Forelimb muscle (tissue), 1 donor: Measurements from ENCODE around the gene NEURL4. TPM values are rescaled to one million over a fixed set of nuclear protein-coding genes. Genes with fewer than 3 reads are reported as not detected.

Source experiments
- DNase-seq: peaks from one replicate; pipeline ENCODE4 v3.0.0-alpha.2; 2013; ENCODE audit warnings: low read depth
- polyA plus RNA-seq: library from polyadenylated mRNA; unstranded; fragments of 120-200 nt; gene quantifications from one replicate; pipeline ENCODE4 v1.2.1, GENCODE V29; 2013; ENCODE audit not compliant: insufficient read length

Gene NEURL4
- polyA plus RNA-seq, 1 donor = 18.7 TPM

DNA sequence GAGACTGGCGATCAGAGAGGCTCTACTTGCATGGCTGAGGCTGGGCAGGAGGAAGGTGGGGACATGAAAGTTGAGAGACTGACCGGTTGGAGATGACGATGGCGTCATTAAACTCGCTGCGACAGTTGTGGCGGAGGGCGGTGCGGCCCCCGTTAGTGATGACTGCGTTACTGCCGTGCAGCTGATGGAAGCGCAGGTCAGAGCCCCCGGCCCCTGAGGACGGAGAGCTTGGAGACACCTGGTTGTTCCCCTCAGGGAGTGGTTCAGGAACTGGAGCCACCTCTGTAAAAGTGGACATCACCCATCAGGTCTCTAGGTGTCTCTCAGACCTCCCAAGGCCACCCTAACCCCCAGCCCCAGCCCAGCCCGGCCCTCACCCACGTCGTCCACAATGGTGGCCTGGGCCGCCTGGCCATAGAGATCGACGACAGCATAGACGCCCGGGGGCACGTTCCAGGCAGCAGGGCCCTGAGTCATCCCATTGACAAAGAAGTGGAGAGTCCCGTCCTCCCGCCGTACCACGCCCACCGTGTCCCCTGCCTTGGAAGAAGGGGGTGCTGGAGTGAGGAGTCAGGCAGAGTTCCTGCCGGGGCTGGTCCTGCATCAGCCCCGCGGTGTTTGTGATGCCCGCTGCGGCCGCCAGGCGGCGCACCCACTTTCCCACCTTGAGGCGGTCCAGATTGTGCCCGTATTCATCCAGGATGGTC lies 5.3 kb downstream of the NEURL4 start:
- DNase-seq = no peak

DNA sequence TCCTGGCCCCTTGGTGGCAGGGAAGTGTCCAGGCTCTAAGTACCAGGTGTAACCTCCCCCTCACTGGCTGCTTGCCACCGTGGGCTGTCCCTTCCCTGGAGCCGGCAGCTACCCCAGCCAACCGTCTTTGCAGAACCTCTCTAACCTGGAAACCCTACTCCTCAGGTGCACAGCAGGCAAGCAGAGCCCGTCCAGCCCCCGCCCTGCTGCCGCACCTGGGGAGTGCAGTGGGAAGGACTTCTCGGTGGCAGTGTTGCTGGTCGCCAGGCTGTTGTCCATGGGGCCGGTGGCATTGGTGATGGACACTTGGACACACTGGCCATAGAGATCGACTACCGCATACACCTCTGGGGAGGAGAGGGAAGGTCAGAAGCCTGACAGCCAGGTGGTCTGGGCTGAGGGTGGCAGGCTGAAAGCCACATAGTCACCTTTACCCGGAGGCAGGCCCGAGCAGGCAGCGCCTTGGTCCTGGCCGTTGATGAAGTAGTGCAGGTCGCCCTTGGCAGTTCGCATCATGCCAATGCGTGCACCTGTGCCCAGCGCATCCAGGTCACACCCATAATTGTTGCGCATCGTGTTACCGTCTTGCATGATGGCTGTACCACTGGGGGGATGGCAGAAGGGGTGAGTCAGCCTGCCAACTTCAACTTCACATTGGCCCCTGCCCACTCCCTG lies 6.5 kb downstream of the NEURL4 start:
- no peak for DNase-seq

DNA sequence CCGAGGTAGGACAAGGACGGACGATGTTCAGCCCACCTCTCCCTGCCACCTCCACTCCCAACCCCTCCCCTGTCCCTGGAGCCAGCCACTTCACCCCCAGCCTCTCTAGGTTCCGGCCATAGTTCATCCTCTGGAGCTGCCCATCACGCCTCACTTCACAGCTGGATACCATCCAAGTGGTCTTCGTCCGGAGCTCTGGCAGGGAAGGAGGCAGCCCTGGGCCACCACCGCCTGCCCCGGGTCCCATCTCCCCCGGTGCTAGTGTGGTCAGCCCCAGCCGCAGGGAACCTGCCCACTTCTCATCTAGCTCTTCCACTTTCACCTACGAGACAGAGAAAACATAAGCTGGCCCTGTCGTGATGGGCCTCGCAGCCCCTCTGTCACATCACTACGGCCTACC lies 7.7 kb downstream of the NEURL4 start:
- no peak for DNase-seq

DNA sequence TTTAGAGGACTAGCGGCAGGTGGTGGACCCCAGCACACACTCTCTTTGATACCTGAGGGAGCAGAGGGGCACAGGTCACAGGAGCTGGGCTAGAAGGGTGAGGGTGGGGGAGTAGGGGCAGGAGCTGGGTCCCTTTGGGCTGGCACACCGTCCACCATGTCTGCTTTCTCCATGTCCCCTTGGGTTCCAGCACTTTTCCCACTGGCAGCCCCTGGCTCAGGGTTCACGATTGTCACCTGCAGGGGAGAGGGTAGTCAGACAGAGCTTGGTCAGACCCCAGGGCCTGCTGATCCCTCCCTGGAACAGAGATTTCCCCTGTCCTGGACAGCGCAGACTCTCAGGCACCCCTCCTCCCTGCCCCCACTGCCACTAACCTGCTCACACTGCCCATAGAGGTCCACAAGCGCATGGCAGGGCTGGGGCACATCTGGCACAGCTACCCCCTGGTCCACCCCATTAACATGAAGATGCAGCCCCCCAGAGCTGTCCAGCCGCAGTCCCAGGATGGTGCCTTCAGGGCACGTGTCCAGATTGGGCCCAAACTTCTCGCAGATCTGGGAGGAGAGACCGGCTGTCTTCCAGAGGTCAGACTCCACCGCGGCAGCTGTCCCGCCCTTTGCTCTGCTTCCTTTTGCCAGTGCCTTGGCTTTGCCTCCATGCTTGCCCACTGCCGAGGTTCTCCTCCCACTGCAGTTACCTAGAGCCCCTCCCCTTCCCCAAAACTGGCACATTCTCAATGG lies 10.8 kb downstream of the NEURL4 start:
- DNase-seq = no peak

DNA sequence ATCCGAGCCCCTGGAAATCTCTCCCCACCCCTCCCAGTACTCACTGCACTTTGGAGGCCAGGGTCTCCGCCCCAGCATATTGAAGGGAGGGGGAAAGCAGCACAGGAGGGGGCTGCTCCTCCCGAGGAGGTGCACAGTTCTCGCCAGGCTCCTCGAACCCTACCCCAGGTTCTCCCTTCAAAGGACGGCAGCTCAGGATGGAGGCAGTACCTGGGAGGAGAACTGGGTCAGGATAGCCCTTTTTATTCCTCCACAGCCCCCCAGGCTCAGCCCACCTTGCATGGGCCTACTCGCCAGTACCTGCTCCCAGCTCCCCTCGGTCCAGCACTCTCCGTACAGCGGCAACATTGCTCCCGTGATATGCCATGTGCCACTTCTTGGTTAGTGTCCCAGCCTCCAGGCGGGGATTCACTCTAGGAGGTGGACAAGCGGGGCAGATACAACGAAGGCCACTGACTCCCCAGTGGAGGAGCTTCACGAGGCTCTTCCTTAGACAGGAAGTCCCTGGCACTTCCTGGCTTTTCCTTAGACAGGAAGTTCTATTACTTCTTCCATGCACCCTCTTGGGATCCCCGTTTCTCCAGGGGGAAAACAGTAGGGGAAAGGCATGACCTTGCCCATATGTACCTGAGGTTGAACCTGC lies 11.9 kb downstream of the NEURL4 start:
- DNase-seq = no peak

DNA sequence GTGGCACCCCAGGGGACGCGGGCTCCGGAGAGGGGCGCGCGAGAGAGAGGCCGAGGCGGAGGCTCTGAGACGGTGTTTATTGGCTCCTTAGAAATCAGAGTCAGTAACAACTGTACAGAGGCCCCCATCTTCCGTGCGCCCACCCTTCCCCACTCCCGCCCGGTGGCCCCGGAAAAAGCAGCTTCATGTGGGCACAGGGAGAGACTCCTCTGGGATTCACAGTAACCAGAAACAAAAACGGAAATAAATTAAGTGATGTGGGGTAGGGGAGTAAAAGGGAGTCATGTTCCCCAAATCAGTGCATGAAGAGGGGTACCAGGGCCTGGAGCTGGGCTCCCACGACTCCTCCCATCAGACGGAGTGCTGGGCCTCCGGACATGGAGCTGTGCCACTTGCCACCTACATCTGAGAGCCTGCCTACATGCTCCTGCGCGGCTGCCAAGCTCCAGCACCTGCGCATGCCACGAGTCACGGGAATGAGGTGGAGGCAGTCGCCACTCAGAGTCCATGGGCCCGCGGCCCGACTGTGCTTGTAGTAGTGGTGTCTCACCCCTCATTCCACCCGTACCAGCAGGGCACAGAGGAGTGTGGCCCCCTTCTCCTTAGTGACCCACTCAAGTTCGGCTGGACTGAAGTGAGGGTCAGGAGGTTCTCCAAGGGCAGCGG lies 13.4 kb downstream of the NEURL4 start:
- DNase-seq = no peak

DNA sequence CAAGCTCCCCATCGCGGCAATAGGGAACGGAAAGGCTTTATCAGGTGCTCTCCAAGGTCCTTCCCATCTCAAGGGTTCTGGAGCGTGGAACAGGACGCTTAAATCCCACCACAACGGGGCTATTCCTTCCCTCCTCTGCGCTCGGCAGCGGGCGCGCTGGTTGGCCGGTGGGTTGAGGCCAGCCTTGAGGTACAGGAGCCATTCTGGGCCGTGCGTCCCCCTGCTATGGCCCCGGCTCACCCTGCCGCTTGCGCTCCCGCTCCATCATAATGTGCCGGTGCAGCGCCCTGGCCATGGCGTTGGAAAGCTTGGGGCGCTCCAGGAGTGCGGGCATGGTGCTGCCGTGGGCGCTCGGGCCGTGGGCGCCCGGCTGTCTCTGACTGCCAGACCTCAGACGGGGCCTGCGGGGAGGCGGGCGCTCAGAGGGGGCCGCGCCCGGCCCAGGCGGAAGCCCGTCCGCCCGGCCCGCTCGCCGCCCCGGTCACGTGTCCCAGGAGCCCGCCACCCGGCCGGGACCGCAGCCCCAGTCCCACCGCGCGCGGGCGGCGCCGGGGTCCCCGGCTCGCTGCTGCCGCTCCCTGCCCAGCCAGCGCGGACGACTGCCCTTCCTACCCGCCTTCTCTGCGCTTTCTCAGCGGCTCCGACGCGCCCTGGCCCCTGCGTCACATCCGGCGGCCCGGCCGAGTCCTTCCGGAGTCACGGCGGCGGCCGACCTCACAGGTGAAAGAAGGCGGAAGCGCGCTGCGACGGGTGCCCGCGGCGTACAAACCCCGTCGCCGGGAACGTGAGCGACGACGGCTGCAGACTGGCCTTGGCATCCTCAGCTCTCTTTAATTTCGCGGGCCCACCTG lies 14.2 kb downstream of the NEURL4 start, which contains the start of gene GPS2:
TSS of gene GPS2 (minus strand) at position 642 of the 851 bp plus-strand sequence. CDS start at position 334, 308 bp downstream.
- no peak for DNase-seq

DNA sequence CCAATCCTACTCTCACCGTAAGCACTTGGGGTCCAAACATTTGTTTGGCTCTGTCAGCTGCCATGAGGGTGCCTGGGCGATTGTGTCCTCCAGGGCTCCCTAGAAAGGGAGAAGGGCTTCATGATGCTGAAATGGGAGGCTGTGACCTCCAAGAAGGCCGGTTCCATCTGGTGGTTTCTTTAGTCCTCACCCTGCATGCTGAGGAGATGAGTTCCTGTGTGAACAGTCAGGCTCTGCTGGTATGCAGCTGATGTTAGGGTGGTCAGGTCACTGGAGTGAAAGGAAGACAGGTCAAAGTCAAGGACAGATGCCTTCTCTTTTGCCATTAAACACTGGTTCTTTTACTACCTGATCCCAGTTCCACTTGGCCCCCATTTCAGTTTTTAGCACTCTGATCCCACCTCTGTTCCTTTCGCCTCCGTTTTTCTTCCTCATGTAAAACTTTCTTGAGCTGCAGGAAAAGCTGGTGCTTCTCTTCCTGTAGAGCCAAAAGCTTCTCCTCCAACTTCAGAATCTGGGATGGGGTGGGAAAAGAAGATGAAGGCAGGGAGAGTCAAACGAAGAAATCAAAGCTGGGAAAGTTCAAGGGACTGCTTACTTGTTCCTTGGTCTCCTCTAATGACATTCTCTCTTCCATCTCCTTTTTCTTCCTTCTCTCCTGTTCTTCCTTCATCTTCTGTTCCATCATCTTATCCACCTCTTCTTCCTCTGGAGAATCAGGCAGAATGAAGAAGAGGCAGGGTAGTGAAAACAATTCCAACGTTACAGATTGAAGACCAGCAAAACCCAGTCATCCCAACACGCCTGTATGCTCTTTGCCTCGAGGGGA lies 15.0 kb downstream of the NEURL4 start:
- no peak for DNase-seq

DNA sequence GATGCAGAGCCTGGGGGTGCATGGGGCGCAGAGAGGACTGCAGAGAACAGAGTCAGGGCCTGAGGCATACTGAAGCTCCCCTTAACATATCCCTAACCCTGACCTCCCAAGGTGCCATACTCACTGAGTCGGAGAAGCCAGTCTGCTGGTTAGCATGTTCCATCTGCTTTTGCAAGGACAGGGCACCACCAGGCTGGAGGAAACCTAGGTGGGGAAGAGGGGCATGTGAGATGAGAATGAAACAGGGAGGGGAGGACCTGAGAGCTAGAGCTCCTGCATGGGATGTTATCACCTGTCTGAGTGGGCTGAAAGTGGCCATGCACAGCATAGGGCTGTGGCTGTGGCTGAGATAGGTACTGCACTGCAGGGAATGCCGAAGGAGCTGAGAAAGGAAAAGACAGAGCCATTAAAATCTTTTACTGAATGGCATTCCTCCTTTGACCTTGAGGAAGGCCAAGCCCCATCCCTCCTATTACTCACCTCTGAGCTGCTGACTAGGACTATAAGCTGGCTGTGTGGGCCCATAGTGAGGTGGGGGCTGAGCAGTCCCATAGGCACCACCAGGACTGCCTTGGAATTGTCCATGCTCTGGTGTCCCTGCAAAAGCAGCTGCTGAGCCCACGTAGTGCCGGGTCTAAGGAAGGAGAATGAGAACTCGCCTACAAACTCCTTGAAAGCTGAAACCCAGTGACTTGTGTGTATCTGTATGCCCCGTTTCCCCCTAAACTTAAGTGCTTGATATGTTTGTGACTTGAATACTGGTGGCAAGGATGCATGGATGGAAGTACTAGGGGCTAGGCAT lies 15.8 kb downstream of the NEURL4 start:
- no peak for DNase-seq

DNA sequence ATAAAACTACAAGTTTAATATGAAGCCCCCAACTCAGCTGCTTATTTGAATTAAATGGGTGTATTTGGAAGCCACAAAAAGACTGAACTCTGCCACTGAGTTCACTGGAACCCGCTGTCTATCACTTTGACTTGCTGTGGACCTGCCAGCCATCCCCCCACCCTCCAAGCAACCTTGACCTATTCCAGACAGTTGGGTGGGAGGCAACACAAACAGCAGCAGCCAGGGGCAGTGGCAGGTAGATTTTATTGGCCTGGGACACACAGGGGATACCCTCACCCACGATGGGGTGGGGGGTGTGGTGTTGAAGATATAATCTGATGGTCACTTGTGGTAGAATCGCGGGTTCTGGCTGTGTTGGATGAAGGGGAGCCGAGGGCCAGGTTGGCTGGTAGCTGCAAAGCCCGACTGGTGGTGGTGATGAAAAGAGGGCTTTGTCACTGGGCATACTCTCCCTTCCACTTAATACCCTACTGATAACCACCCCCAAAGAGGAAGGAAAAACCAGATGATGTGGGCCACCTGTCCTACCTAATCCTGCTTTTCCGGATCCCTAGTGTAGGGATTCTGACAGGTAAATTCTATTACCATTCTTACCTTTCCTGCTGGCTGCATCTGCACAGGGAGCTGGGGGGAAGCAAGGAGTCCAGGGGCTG lies 16.6 kb downstream of the NEURL4 start:
- DNase-seq = no peak

DNA sequence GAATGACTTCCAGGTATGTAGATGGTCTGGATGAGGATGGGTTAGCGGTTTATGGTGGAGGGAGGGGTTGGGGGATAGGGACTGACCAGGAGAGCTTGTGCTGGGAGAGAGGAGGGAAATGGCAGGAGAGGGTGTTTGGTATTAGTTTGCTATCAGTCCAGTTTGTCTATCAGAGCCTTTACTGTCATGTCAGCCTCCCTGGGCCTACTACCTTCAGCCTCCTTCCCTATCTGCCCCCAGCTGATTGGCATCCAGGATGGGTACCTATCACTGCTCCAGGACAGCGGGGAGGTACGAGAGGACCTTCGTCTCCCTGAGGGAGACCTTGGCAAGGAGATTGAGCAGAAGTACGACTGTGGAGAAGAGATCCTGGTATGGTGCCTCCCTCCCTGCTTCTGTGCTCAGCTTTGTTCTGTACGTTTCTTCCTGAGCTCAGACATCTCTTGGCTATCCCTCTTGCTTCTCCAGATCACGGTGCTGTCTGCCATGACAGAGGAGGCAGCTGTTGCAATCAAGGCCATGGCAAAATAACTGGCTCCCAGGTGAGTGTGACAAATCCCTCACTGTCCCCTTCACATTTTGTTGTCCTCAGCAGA lies 17.9 kb downstream of the NEURL4 start:
- no peak for DNase-seq

DNA sequence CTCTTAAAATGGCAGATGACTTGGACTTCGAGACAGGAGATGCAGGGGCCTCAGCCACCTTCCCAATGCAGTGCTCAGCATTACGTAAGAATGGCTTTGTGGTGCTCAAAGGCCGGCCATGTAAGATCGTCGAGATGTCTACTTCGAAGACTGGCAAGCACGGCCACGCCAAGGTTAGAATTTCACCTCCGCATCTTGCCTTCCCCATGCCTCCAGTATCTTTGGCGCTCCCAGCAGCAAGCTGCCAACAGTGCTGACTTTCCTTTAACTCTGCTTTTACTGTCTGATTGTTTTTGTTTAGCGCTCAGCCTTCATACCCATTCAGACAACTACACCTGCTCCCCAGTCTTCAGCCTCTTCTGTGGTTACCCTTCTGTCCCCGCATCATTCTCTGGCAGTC lies 19.5 kb downstream of the NEURL4 start:
- no peak for DNase-seq

DNA sequence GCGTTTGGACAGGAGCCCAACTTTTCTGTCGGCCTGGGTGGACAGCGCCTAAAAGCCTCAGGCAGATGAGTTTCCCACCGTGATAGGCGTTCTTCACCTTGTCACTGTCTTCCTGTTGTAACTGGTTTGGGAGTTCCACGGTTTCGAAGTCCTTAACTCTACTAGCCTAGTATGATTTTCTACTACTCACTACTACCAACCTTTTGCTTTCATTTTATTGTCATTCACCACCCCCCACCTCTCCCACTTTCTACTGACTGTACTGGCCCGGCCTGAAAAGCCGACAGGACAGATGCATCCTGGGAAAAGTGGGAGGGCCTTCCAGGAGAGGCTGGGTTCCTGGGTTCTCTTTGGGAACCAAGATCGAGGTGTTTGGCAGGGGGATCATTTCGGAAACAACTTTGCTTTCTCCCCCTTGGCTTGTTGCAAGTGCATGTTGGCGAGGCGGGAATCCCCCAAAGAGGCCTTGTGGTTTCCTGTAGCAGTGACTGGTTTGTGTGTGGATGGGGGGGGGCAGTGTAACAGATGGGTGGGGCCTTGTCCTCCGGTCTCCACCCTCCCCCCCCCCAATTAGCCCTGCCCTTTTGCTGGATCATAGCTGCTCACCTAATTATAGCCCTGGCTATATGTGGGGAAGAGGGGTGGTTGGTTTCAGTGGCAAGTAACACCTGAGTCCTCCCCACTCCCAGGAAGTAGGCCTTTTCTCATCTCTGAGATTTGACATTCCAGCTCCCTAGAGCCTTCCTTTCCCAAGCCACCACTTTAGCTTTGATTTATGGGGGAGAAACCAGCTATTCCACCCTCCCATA lies 20.3 kb downstream of the NEURL4 start:
- no peak for DNase-seq

DNA sequence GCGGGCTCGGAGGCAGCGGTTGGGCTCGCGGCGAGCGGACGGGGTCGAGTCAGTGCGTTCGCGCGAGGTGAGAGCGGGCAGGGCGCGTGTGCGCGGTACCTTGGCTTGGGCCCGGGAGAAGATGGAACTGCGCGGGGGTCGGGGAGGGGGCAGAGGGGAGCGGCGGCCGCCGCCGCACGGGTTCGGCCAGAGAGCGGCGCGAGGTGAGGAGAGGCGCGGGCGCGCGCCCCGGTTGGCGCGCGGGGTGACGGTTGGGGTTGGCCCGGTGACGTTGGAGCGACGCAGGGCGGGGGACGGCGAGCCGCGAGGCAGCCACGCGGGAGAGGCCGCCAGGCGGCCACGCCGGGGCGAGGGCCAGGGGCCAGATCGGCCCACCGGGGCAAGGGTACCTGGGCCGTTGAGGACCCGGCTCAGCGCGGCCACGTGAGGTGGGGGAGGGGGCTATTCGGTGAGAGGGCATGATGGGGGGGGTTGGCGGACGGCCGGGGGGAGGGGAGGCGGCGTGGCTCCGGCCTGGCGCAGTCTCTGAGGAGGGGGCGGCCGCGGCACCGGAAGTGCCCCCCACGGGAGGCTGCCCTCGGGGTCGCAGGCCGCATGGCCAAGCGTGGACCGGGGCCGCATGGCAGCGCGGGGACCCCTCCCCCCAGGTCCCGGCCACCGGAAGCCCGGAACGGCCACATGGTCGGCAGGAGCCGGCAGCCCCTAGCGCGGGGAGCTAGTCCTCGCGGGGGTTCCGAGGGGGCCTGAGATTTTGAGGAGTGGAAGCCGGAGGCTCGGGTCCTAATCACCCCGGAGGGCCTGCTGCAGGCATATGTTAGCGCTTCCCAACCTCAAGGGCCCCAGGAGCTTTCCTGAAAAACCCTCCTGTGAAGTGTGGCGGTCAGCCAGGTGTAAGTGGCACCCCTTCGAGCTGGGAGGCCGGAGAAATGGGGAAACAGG lies 21.2 kb downstream of the NEURL4 start:
- DNase-seq = no peak

DNA sequence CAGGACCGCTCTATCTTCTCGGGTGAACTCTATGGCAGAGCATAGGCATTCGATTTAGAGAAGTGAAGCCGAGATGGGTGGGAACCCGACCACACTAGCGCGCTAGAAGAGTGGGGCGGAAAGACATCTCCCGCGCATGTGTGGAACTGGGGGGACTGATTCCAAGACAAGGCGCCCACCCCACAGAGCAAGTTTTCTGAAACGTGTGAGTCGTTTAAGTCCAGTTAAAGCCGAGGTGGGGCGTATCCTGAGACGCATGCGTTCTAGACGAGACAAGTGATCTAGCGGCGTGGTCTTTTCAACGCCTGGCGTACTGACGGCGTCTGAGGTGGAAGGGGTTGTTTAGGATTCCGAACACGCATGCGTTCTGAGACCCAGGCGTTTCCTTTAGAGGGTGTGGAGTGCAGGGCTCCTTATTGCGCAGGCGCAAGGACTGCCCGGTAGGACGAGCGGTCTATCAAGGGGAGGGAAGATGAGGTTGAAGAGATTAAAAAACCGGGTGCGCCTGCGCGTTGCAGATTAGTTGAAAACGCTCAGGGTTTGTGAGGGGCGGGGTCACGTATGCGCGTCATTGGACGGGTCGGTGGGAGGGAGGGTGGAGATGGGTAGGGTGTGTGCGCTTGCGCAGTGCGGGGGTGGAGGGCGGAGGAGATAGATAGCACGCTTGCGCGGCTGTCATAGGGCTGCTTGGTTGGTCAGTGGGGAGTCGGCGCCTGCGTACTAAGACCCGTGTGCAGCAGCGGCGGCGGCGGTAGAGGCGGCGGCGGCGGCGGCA lies 22.0 kb downstream of the NEURL4 start, which contains the start of gene EIF5A:
TSS of gene EIF5A (plus strand) at position 718 of the 775 bp plus-strand sequence. CDS start 2,008 bp downstream, outside the sequence.
- DNase-seq = peak; percentile 100
